ENCODE measurements around the gene HSPA12A.

- TF ChIP-seq CTCF (IDR thresholded peaks at IDR 0.05) (no peak), POLR2A (IDR thresholded peaks at IDR 0.05) (no peak)
Observed at GRCh38 chr10:116753759-116754158, 11.4 kb upstream of the HSPA12A start.
